SK-N-SH treated with all-trans-retinoic acid at 6 μM for 48 hours (cell line): Measurements from ENCODE around the gene PHF19.

ENCODE experiments used
- ARNTL ChIP-seq: fragments of 450-650 bp; formaldehyde crosslinking; IDR thresholded peaks from 2 replicates; pipeline ENCODE4 v1.5.0; 2020; ENCODE audit warnings: low read depth, mild to moderate bottlenecking, moderate library complexity, borderline replicate concordance
- CSDC2 ChIP-seq: fragments of 250-450 bp; sonication (Bioruptor Pico); IDR thresholded peaks from 2 replicates; pipeline ENCODE4 v1.5.0; 2020; ENCODE audit warnings: mild to moderate bottlenecking, moderate library complexity
- OSR1 ChIP-seq: fragments of 250-450 bp; sonication (Bioruptor Pico); IDR thresholded peaks from 2 replicates; pipeline ENCODE4 v1.8.0; 2022; ENCODE audit warnings: moderate library complexity, mild to moderate bottlenecking, inconsistent platforms
- RARB ChIP-seq: fragments of 250-450 bp; sonication (Bioruptor Pico); IDR thresholded peaks from 2 replicates; pipeline ENCODE4 v1.8.0; 2021; ENCODE audit warnings: mild to moderate bottlenecking, moderate library complexity
- SNAI2 ChIP-seq: fragments of 250-450 bp; sonication (Bioruptor Pico); IDR thresholded peaks from 2 replicates; pipeline ENCODE4 v1.5.0; 2020; ENCODE audit warnings: mild to moderate bottlenecking, moderate library complexity
- ZFP30 ChIP-seq: fragments of 450-650 bp; formaldehyde crosslinking; IDR thresholded peaks from 2 replicates; pipeline ENCODE4 v1.5.0; 2022; ENCODE audit warnings: mild to moderate bottlenecking, moderate library complexity
- ZNF565 ChIP-seq: fragments of 450-650 bp; formaldehyde crosslinking; conservative IDR thresholded peaks from 2 replicates; pipeline ENCODE4 v1.5.0; 2020; ENCODE audit warnings: low read depth, mild to moderate bottlenecking, moderate library complexity
- TF ChIP-seq, protein P1 (sequence below): fragments of 250-450 bp; sonication (Bioruptor Pico); IDR thresholded peaks from 2 replicates; pipeline ENCODE4 v1.5.1; 2021; ENCODE audit warnings: mild to moderate bottlenecking, moderate library complexity

DNA sequence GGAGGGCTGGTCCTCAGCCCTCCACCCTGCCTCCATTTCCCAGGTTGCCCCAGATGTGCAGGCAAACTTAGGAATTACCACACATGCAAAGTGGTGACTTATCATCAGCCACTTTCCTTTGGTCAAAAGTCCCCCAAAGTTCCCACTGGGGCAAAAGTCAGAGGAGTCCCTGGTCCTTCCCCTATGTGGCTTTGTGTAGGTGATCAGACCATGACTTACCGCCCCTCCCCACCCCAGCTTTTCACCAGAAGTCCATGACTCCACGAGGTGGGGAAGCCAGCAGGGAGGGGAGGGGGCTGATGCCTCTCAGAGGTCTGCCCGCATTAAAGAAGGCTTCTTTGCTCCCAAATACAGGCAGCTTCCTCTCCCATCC, 43.8 kb upstream of the PHF19 start:
- TF ChIP-seq ARNTL (CRISPR knock-in tag) (no peak), RARB (CRISPR knock-in tag) (no peak), SNAI2 (CRISPR knock-in tag) (no peak), ZNF565 (CRISPR knock-in tag) (no peak), ZFP30 (CRISPR knock-in tag) (no peak), CSDC2 (CRISPR knock-in tag) (no peak), OSR1 (CRISPR knock-in tag) (no peak)
- TF ChIP-seq, protein P1, sequence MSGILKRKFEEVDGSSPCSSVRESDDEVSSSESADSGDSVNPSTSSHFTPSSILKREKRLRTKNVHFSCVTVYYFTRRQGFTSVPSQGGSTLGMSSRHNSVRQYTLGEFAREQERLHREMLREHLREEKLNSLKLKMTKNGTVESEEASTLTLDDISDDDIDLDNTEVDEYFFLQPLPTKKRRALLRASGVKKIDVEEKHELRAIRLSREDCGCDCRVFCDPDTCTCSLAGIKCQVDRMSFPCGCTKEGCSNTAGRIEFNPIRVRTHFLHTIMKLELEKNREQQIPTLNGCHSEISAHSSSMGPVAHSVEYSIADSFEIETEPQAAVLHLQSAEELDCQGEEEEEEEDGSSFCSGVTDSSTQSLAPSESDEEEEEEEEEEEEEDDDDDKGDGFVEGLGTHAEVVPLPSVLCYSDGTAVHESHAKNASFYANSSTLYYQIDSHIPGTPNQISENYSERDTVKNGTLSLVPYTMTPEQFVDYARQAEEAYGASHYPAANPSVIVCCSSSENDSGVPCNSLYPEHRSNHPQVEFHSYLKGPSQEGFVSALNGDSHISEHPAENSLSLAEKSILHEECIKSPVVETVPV (CRISPR knock-in tag) = no peak
